ENCODE data around the gene SEMA3E.
A peak's percentile ranks its signal among the peaks of the same experiment; 100 is the strongest.

SEMA3E gene

DNA sequence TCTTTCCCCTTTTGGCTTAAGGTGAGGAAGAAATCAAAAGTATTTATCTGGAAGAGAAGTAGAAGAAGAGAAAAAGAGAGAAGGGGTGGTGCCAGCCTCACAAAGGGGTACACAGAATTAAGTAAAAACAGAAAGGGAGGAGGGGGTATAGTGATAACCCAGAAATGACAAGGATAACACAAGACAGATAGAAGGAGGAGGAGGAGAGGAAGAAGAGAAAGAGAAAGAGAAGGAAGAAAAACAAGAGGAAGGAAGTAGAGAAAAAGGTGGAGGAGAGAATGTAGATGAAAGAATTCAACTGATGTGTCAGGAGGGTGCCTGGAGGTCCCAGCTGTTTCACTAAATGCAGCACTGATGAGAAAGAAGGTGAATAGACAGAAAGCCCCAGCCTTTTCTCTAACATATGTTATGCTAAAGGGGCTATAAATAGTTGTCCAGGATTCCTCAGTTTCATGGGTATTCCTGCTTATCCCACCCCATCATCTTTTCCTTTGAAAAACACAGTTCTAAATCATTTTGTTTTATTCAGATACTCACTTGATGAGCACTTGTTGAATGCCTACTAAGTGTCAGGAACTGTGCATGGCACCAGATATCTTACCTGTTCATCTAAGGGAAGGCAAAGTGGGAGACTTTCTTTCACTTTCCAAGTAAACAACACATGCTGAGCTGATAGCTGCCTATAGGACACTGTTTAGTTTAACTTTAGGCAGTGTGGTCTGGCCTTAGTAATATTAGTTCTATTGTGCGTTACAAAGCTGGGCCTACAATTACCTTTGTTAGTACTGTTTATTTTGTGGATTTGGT is 8.0 kb downstream of the SEMA3E start:
- DNase-seq = no peak

DNA sequence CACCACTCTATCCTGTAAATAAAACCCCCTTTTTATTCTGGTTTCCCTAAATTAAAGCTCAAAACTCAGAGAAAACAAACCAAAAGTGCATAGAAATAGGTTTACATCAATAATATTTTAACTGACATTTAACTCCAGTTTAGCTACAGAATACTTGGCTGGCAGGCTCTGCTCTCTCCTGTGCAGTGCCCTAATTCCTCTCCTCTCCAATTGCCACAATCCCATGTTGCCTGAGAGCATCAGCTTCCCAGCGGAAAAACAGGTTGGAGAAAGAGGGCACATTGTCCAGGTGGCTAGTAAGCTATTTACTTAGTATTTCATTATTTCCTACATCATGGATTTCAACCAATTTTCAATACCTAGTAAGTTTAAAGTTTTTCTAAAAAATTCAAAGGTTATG is 8.7 kb downstream of the SEMA3E start:
- DNase-seq = no peak

DNA sequence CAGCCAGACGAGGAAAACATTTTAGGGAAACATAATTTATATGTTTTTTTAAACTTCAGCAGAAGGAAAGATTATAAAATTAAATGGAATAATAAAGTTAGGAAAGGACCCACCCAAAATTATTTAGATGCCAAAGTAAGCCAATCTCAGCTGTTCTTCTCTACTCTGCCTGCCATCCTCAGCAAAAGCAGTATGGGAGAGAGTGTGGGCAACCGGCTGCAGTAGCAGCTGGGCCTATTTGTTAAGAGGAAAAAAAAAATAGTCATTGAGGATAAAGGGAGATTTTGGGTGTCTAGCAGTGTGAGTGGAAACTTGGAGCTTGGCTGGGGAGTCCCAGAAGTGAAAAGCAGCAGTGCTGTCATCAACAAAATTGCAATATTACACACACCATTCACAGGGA is 15.4 kb downstream of the SEMA3E start:
- DNase-seq = no peak

DNA sequence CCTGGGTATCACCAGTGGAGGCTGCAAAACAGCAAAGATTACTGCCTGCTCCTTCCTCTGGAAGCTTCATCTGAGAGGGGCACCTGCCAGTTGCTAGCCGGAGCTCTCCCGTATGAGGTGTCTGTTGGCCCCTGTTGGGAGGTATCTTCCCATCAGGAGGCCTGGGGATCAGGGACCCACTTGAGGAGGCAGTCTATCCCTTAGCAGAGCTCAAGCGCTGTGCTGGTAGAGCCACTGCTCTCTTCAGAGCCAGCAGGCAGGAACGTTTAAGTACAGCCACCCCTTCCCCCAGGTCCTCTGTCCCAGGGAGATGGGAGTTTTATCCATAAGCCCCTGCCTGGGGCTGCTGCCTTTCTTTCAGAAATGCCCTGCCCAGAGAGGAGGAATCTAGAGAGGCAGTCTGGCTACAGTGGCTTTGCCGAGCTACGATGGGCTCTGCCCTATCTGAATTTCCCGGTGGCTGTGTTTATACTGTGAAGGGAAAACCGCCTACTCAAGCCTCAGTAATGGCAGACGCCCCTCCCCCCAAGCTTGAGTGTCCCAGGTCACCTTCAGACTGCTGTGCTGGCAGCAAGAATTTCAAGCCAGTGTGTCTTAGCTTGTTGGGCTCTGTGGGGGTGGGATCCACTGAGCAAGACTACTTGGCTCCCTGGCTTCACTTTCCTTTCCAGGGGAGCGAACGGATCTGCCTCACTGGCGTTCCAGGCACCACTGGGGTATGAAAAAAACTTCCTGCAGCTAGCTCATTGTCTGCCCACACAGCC is 19.6 kb downstream of the SEMA3E start:
- peak in 1 of 56 donors; percentile 0 for DNase-seq

DNA sequence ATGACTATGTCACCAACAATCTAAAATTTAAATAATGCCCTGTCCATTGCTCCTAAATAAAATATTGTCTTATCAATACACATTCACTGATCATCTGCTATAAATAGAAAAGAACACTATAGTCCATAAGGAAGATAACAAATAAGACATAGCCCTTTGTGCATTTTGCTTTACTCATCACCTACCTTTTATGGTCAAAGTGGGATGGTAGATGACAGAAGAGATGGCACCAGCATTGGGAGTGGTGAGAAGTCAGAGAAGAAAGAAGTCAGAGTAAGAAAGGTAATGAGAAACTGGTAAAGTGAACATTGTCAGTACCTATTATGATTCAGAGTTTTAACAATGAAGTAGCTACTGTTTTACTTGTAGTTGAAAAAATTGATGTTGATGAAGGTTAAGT is 31.1 kb downstream of the SEMA3E start:
- DNase-seq = no peak

DNA sequence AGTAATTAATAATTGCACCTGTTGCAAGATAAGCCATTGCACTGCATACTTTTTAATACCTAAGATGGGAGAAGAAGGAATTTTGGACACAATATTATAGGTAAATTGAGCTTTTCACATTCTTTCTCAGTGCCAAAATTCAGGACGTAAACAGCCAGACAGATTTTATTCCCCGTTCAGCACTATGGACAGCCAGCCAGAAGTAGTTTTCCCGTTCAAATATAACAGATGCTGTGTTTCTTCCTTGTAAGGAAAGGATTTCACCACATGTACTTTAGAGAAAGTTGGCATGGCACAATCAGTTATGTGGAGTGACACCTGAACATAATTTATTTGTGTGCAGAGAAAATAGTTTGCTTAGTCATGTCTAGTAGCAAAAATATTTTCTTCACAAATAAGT is 34.8 kb downstream of the SEMA3E start:
- no peak for DNase-seq

DNA sequence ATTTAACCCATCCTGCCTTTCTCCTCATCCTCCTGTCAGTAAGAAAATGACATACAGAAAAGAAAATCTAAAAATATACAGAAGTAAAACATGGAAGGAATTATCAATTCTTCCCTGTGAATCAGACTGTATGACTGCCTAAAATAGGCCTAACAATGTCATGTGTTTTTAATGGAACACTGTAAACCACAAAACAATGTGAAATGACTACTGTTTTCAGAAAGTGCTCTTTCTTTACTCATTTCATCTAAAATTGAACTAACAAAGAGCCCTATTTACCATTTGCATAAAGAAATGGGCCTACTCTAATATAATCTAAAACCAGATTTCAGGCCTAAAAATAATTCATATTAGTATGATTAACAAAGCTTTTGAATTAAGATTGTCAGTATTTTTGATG is 35.7 kb downstream of the SEMA3E start:
- no peak for DNase-seq

DNA sequence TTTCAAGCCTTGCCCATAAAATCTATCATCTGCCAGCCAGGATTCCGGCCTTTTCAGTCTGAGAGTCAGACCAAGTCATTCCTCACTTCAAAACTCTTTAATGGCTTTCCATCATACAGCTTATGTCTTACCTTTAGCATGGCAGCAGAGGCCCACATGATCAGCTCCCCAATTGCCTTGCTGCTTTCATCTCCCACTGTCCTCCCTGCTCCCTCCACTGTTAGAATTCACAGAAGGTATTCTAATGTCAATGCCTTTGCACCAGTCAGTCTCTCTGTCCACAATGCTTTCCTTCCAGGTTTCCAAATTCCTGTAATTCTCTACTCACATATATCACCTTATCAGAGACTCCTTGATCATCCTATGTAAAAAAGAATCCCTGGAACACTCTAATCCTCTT is 37.2 kb downstream of the SEMA3E start:
- no peak for DNase-seq

DNA sequence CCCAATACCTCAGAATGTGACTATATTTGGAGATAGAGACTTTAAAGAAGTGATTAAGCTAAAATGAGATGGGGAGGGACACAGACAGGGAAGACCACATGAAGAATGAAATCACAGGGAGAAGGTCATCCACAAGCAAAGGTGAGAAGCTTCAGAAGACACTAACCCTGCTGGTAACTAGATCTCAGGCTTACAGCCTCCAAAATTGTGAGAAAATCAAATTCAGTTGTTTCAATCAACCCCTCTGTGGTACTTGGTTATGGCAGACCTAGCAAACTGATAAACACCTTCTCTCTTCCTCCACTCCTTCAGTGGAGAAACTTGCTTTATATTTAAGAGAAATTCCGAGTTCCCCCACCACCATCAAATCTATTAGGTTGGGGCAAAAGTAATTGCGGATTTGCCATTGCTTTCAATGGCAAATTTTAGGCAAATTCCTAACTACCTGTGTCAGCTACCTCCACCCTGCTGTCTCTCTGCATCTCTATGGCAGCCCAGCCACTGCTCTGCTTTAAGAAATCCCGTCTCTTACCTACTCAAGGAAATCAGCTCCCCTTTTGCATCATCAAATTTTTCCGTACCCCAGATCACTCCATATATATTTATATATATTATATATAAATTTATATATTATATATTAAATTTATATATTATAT is 38.2 kb downstream of the SEMA3E start:
- no peak for DNase-seq

DNA sequence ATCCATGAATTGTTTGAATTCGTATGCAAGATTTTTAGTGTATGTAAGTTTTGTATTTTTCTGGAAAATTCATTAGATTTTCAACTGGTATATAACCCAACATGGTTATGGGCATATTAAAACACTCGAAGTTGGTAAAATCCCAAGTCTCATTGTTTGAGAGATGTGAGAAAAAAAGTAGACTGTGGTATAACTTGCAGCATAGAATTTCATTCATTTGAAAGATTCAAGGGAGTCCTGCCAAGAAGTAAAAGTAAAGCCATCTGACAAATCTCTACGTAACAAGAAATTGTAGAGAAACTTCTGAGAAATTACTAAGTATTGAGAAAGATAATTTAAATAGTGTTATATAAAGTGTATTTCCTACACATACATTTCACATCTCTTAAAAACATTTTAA is 40.2 kb downstream of the SEMA3E start:
- no peak for DNase-seq

DNA sequence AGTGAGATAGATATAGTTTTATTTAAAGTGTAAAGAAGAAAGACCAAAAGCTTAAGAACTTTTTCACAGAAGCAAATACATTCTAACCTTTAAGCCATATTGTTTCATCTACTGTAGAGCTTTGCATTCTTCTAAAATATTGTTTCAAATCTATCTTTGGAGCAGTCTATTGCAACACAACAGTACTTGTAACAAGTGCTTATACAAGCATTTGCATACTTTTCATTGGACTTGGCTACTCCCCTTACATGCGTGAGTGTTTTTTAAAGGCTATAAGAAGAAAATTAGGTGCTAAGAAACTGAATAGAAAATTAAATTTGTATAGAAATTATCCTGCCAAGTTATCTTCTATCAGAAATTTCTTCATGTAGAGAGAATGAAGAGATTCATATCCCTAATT is 45.3 kb downstream of the SEMA3E start:
- no peak for DNase-seq

DNA sequence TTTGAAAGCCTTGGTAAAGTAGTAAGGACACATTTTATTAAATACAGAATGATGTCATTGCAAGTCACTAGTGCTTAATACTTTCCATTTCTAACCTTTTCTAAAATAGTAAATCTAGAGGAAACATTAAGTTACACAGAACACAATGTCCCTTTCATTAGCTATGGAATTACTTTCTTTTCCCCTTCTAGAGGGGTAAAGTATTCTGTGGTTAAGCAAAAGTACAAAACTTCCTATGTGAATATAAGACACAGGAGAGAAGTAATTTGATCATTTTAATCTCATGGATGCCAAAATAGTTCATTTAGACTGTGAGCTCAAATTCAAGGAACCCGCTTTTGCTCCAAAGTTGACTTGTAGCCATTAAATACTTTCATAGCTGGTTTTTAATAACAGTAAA is 49.8 kb downstream of the SEMA3E start:
- no peak for DNase-seq

DNA sequence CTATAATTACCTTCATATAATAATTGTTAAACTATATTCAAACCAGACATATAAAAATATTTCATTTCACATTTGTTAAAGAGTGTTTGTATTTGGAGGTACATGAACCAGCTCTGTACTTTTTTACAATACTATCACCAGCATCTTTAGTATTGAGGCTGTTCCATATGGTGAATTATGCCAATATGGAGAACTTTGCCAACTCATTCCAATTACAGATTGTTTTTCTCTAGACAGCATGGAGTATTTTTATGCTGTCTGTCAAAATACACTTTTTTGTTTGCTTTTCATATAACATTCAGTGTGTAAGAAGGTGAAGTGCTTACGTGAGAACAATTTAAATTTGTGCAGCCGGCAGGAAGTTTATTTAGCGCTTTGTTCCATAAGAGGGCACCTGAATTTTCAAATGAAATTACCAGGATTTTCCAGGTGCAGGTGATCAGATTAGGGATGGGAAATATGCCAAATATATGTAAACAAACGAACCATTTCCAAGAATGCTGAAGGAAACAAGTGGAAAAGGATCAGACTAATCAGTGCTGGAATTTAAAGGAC is 54.9 kb downstream of the SEMA3E start:
- no peak for DNase-seq

DNA sequence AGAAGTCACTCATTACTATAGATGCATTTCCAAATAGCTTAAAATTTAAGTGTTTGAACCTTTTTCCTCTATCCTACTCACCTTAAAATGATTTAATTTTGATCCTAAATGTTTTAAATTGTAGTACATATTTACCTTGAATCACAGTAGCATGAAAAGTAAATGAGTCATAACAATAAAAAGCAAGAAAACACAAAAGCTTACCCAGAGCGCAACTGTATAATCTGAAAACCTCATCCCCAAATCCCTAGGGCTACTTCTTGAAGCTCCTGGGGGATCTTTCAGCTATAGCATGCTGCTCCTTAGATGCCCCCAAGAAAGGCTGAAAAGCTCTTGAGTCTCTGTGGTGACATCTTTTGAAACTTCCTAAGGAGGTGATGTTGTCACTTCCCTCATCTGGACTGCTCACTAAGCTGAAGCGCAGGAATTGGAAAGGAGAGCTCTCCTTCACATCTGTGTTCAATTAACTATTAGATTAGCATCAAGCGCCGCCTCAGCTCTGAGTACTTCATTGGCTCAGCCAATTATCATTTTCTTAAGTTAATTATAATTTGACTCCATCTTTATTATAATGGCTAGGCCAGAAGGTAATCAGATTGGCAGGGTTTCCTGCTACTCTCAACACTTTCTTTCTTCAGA is 60.2 kb downstream of the SEMA3E start:
- no peak for DNase-seq

DNA sequence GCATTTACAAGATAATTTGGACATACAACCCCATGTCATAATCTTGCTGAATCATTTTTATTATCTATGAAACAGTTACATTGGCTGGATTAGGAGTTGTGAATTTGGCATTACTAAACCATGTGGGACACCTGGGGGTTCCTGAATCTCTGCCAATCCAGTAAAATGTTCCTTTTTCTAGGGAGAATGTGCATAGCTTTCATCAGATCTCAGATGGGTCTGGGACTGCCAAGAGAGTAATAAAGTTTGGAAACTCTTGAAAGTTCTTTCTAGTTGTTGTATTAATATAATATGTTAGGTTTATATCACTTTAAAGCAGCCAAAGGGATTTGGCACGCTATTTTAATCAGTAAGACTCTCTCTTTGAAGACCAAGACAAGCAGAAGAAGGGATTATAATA is 62.7 kb downstream of the SEMA3E start:
- no peak for DNase-seq

DNA sequence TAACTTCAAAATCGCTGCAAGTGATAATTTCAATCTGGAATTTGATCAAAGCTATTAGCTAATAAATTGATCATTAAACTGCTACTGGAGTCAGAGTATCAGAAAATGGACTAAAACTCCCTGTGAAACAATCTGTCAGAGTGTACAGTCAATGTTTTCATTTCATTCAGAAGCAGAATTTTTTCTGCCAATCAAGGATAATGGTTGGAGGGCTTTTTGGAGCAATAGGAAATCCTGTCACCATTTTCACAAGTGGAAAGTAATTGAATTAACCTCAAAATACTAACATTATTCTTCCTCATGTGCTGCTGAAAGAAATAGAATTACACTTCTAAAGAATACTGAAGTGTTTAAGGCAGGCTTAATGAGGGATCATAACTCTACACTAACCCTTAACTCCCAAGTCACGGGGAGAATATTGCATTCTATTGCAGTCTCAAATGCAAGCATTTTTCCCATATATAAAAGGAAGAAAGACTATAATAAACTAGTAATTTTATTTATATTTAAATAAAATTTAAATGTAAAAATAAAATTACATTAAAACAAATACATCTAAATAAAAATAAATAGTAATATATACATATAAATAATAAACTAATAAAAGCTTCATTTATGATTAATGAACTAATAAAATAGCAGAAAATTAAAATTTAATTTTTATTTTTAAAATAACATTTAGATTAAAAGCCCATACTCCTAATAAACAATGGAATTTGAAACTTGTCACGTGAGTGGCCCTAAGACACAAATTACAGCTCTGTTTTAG is 67.1 kb downstream of the SEMA3E start:
- no peak for DNase-seq

DNA sequence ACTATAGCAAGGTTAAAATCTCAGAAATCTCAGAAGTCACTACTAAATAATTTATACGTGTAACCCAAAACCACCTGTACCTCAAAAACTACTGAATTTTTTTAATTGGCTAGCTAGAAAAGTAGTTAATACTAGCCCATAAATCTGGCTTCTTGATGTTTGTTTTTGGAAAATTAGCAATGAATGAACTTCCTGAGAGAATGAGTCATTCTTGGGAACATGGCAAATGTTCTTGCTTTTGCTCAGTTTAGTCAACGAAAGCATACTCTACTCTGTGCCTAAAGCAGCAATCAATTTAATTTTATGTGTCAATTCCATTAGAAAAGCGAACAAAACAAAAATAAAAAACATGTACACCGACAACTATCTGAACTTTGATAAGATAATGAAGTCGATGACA is 69.2 kb downstream of the SEMA3E start:
- DNase-seq = no peak

DNA sequence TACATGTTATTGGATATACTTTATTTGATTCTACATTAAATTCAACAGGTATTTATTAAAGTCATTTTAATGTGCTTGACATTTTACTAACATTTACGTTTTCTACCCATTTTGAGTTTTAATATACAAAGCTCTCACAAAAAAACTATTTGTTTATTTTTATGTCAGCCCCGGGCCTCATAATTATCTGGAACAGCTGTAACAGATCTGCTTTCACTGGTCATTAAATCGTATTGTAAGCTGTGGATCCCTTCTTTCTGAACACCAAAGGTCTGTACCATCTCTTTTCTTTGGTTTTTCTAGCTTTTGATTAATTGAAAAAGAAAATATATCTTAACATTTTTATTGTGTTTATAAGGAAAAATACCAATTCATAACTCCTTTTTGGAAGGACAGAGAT is 73.5 kb downstream of the SEMA3E start:
- no peak for DNase-seq

DNA sequence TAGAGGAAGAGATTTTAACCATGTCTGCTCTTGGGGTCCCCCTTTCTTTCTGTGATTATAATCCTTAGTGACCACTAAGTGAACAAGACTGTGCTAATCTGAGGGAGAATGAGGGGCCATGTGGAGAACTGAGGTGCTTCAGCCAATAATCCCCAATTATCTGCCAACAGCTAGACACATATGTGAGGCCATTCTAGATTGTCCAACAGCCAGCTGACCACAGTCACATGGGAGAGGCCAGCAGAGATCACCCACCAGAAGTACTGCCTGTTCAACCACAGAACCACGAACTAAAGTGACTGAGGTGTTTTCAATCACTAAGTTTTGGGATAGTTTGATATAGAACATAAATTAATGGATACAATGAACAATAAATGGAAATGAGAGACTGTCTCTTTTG is 74.3 kb downstream of the SEMA3E start:
- no peak for DNase-seq

DNA sequence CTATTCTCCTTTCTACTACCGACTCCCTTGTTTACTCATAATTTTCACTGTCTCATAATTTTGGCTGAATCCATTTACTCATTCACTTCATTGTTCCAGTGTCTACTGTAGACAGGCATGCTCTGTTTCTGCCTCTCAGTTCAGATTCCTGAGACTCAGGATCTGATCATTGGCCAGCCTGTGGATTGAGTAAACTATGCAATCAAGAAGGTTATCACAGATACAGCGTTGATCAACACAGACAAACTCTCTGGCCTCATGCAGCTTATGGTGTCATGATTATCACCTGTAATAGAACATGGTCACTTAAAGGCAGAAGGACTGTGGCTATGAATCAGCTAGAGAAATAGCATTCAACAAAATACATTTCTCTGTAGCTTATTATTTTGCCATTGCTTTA is 86.0 kb downstream of the SEMA3E start:
- DNase-seq = no peak

DNA sequence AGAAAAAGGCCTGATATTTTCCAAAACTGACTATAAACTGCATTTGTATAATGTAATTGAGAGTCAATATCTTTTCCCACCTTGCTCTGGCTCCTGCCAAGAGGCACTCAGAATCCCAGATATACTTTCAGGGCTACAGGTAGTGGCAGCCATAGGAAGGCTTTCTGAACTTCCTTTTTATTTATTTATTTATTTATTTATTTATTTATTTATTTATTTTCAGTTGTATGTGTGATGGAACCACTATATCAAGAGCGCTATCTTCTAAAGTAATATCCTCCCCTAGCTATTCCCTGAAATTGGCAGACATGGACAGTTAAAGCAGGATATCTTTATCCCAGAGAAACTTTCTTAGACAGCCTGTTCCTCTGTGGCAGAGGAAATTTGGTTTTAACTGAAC is 86.7 kb downstream of the SEMA3E start:
- DNase-seq = no peak

All from amygdala (tissue), 56 donors.